Renal cortex interstitium (tissue), 11 donors: ENCODE results near the gene PPARD. TPM values are rescaled to one million over a fixed set of nuclear protein-coding genes. Genes with fewer than 3 reads are reported as not detected.

Experiments
- DNase-seq, 11 donors: peaks; one replicate each; pipeline ENCODE4 v3.0.0-alpha.2; 2013; ENCODE audit warnings: low read depth in 9 of 11, low spot score in 4 of 11; ENCODE audit errors: extremely low read depth in 1 of 11
- polyA plus RNA-seq, 3 donors: library from polyadenylated mRNA; unstranded; fragments of 120-200 nt; gene quantifications; one replicate each; pipeline ENCODE4 v1.2.1, GENCODE V29; 2013; ENCODE audit not compliant: insufficient read length in 3 of 3

Gene PPARD
- polyA plus RNA-seq, 3 donors, result 20.1 to 32.3 (median 23.9) TPM

- no peak for DNase-seq
These were observed 128.3 kb downstream of the PPARD start for GRCh38 chr6:35470663-35471120.

GRCh38 chr6:35471836-35472345 lies 129.5 kb downstream of the PPARD start:
- DNase-seq, result no peak

GRCh38 chr6:35473075-35473849 lies 130.9 kb downstream of the PPARD start:
- DNase-seq, result no peak

- no peak for DNase-seq
These were observed 131.4 kb downstream of the PPARD start for GRCh38 chr6:35473850-35474130.

- DNase-seq, result no peak
These were observed 132.0 kb downstream of the PPARD start for GRCh38 chr6:35474131-35474941.

- no peak for DNase-seq
These were observed 132.7 kb downstream of the PPARD start for GRCh38 chr6:35474942-35475570.

GRCh38 chr6:35475573-35475972 lies 133.2 kb downstream of the PPARD start:
- no peak for DNase-seq

- DNase-seq, result no peak
These were observed 133.6 kb downstream of the PPARD start for GRCh38 chr6:35476004-35476403.

- no peak for DNase-seq
These were observed 134.7 kb downstream of the PPARD start for GRCh38 chr6:35477028-35477427.

Other genes starting within 250 kb of the PPARD start
- 1 to 10 TPM; 1.8 to 3.2 (median 2.8) TPM for gene TCP11, start 201.2 kb upstream of the PPARD start, polyA plus RNA-seq
- 10 to 100 TPM; 49.2 to 56.9 (median 49.5) TPM for gene SCUBE3, start 128.6 kb upstream of the PPARD start, polyA plus RNA-seq
- gene ZNF76, start 82.8 kb upstream of the PPARD start, polyA plus RNA-seq, result 10 to 100 TPM; 44.8 to 67.2 (median 50.6) TPM
- 1 to 10 TPM; 3.9 to 5.2 (median 4.8) TPM for gene DEF6, start 44.7 kb upstream of the PPARD start, polyA plus RNA-seq
- gene FANCE, start 109.8 kb downstream of the PPARD start, polyA plus RNA-seq, result 1 to 10 TPM; 9.1 to 9.8 (median 9.5) TPM
- 1,000 to 10,000 TPM; 1,816 to 2,096 (median 2,074) TPM for gene RPL10A, start 125.8 kb downstream of the PPARD start, polyA plus RNA-seq
- gene TEAD3, start 154.5 kb downstream of the PPARD start, polyA plus RNA-seq, result 10 to 100 TPM; 39.5 to 54.5 (median 50.2) TPM
- 1 to 10 TPM; 1.6 to 3.7 (median 3.1) TPM for gene TULP1, start 170.3 kb downstream of the PPARD start, polyA plus RNA-seq